ENCODE results near the gene SPTAN1. TPM values are rescaled to one million over a fixed set of nuclear protein-coding genes. Genes with fewer than 3 reads are reported as not detected.

SPTAN1 gene
- polyA plus RNA-seq, 1 experiment, result 211 TPM

DNA sequence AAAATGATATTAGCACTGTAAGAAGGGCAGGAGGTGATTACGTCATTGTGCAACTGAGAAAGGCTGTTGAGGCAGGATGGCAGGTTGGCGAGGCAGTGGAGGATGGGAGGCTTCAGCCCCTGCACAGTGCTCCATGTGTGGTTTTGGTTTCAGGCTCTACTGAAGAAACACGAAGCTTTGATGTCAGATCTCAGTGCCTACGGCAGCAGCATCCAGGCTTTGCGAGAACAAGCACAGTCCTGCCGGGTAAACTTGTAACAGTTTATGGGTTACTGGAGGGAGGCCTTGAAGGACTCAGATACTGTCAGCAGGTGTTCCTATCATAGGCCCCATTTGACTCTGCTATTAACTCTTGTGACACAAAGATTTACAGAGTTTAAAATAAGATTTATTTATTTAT is 35.1 kb downstream of the SPTAN1 start:
- ChIA-PET CTCF (interaction anchor here (1.7 kb wide), 1 partner anchor 225 kb away, joined by 4 read pairs; no protein-coding TSS in a partner anchor), POLR2A (interaction anchor here (0.6 kb wide), 1 partner anchor 190 kb away, joined by 3 read pairs; no protein-coding TSS in a partner anchor)
- Histone ChIP-seq H3K27ac (ENCODE audit: low read depth, low read length) (no peak overlapping the region), H3K27me3 (ENCODE audit: control insufficient read depth, insufficient read depth, low read length) (no peaks in the 10 kb centered on the region), H3K9me3 (ENCODE audit: control insufficient read depth, insufficient read depth, low read length) (no peaks in the 10 kb centered on the region), H3K4me3 (ENCODE audit: low read depth, low read length) (no peak overlapping the region)
- TF ChIP-seq, protein P1, sequence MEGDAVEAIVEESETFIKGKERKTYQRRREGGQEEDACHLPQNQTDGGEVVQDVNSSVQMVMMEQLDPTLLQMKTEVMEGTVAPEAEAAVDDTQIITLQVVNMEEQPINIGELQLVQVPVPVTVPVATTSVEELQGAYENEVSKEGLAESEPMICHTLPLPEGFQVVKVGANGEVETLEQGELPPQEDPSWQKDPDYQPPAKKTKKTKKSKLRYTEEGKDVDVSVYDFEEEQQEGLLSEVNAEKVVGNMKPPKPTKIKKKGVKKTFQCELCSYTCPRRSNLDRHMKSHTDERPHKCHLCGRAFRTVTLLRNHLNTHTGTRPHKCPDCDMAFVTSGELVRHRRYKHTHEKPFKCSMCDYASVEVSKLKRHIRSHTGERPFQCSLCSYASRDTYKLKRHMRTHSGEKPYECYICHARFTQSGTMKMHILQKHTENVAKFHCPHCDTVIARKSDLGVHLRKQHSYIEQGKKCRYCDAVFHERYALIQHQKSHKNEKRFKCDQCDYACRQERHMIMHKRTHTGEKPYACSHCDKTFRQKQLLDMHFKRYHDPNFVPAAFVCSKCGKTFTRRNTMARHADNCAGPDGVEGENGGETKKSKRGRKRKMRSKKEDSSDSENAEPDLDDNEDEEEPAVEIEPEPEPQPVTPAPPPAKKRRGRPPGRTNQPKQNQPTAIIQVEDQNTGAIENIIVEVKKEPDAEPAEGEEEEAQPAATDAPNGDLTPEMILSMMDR (IDR thresholded peaks at IDR 0.05; ENCODE audit: low read depth, low read length), result no peak
- no peak for DNase-seq (ENCODE audit: low read depth, low spot score)

DNA sequence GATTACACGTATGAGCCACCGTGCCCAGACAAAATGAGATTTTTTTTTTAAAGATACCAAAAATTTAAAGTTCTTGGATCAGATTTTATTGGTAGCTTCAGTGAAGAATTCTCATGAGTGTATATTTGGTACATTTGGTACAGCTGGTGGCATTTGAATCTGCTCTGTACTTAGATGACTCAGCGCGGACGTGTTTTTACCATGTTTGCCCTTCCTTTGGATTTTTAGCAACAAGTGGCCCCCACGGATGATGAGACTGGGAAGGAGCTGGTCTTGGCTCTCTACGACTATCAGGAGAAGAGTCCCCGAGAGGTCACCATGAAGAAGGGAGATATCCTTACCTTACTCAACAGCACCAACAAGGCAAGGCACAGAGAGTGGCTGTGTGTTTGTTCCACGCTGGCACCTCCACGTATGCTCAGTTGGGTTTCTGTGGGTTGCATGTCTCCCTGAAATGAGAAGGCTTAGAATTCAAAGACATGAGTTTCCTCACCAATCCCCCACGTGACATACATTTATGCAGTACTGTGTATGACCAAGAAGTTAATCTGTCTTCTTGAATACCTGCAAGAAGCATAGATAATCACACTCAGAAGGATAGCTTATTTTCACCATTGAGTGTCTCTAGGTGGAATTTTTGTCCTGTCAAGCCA is 36.3 kb downstream of the SPTAN1 start:
- no peak for DNase-seq (ENCODE audit: low read depth, low spot score)
- Histone ChIP-seq H3K27ac (ENCODE audit: low read depth, low read length) (no peak overlapping the region), H3K9me3 (ENCODE audit: control insufficient read depth, insufficient read depth, low read length) (no peaks in the 10 kb centered on the region), H3K4me3 (ENCODE audit: low read depth, low read length) (no peak overlapping the region), H3K27me3 (ENCODE audit: control insufficient read depth, insufficient read depth, low read length) (no peaks in the 10 kb centered on the region)
- ChIA-PET CTCF (interaction anchor here (0.6 to 1.7 kb wide), 2 partner anchors 168 to 227 kb away, joined by 4 read pairs; partner anchors contain the start of gene CERCAM), POLR2A (no interaction called here)
- TF ChIP-seq, protein P1 (IDR thresholded peaks at IDR 0.05; ENCODE audit: low read depth, low read length), result no peak

DNA sequence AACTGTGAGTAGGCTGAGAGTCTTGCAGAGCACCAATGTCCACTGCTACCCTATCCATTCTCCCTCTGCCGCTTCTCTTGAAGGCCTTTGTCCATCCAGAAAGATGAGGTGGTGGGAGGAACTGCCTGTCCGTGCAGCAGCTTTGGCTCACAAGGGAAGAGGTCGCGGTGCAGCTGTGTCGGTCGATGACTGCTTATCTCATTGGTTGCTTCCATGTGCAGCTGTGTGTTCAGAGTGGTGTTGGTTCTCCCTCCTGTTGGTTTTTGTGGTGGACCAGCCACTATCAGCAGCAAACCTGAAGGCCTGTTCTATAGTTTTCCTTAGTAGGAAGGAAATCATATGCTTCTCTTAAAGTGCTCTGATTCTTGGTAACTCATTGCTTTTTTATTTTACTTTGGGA is 40.7 kb downstream of the SPTAN1 start:
- TF ChIP-seq, protein P1 (IDR thresholded peaks at IDR 0.05; ENCODE audit: low read depth, low read length), result no peak
- CTCF ChIA-PET, result no interaction called here
- Histone ChIP-seq H3K4me3 (ENCODE audit: low read depth, low read length) (no peak overlapping the region), H3K27ac (ENCODE audit: low read depth, low read length) (no peak overlapping the region), H3K27me3 (ENCODE audit: control insufficient read depth, insufficient read depth, low read length) (no peaks in the 10 kb centered on the region), H3K9me3 (ENCODE audit: control insufficient read depth, insufficient read depth, low read length) (no peaks in the 10 kb centered on the region)
- no peak for DNase-seq (ENCODE audit: low read depth, low spot score)
- POLR2A ChIA-PET, result interaction anchor here (0.5 kb wide), 1 partner anchor 109 kb away, joined by 5 read pairs; no protein-coding TSS in a partner anchor

DNA sequence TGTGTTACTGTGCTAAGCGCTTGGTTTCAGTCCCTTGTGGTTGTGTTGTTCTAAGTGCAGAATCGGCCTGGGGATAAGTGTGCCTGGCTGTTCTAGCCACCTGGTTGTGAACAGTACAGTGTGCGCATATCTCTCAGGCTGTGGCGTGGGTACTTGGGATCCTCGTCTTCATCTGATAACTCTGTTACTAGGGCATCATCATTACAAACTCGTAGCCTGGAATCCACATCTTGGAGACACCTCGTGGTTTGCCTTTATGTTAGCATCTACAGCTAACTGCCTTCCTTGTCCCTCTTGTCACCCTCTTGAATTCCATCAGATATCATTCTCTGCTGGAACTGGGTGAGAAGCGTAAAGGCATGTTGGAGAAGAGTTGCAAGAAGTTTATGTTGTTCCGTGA is 41.5 kb downstream of the SPTAN1 start:
- no peak for DNase-seq (ENCODE audit: low read depth, low spot score)
- ChIA-PET POLR2A (no interaction called here), CTCF (no interaction called here)
- no peak overlapping the region for H3K27ac ChIP-seq (ENCODE audit: low read depth, low read length)
- no peaks in the 10 kb centered on the region for H3K9me3 ChIP-seq (ENCODE audit: control insufficient read depth, insufficient read depth, low read length)
- H3K27me3 ChIP-seq (ENCODE audit: control insufficient read depth, insufficient read depth, low read length), result no peaks in the 10 kb centered on the region
- H3K4me3 ChIP-seq (ENCODE audit: low read depth, low read length), result no peak overlapping the region
- TF ChIP-seq, protein P1 (IDR thresholded peaks at IDR 0.05; ENCODE audit: low read depth, low read length), result no peak

DNA sequence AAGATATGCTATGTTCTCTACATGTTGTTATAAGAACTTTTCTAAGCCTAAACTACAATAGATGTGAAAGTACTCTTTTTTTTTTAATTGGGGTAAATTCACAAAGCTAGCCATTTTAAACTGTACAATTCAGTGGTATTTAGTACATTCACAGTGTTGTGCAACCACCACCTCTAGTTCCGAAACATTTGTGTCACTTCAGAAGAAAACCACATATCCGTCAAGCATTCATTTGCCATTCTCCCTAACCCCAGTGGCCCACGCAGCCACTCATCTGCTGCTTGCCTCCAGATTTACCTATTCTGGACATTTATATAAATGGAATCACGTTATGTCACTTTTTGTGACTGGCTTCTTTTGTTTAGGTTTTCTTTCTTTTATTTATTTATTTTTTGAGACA is 43.1 kb downstream of the SPTAN1 start:
- Histone ChIP-seq H3K27ac (ENCODE audit: low read depth, low read length) (no peak overlapping the region), H3K9me3 (ENCODE audit: control insufficient read depth, insufficient read depth, low read length) (no peaks in the 10 kb centered on the region), H3K4me3 (ENCODE audit: low read depth, low read length) (no peak overlapping the region), H3K27me3 (ENCODE audit: control insufficient read depth, insufficient read depth, low read length) (no peaks in the 10 kb centered on the region)
- DNase-seq (ENCODE audit: low read depth, low spot score), result no peak
- TF ChIP-seq, protein P1 (IDR thresholded peaks at IDR 0.05; ENCODE audit: low read depth, low read length), result no peak
- ChIA-PET POLR2A (interaction anchor here (0.8 kb wide), 1 partner anchor 40 kb away, joined by 3 read pairs; no protein-coding TSS in a partner anchor), CTCF (no interaction called here)
